ENCODE data around the gene DIRAS1.
"Not testable (repeated sequence)": the region's sequence is repeated elsewhere in the genome, so short reads cannot be mapped to it uniquely, and the experiment has no call there.

DIRAS1 gene

GRCh38 chr19:2703691-2704216, 17.4 kb downstream of the DIRAS1 start:
- DNase-seq: no peak

- DNase-seq: no peak
Measured at GRCh38 chr19:2703077-2703437, 18.1 kb downstream of the DIRAS1 start.

- DNase-seq: peak; percentile 96
Measured at GRCh38 chr19:2702170-2703076, 18.7 kb downstream of the DIRAS1 start, which contains the start of gene GNG7. TSS of gene GNG7 (minus strand) at chr19:2702694. CDS start at chr19:2520688, 182,006 bp downstream.

GRCh38 chr19:2701361-2702169, 19.6 kb downstream of the DIRAS1 start:
- DNase-seq: no peak

DNA sequence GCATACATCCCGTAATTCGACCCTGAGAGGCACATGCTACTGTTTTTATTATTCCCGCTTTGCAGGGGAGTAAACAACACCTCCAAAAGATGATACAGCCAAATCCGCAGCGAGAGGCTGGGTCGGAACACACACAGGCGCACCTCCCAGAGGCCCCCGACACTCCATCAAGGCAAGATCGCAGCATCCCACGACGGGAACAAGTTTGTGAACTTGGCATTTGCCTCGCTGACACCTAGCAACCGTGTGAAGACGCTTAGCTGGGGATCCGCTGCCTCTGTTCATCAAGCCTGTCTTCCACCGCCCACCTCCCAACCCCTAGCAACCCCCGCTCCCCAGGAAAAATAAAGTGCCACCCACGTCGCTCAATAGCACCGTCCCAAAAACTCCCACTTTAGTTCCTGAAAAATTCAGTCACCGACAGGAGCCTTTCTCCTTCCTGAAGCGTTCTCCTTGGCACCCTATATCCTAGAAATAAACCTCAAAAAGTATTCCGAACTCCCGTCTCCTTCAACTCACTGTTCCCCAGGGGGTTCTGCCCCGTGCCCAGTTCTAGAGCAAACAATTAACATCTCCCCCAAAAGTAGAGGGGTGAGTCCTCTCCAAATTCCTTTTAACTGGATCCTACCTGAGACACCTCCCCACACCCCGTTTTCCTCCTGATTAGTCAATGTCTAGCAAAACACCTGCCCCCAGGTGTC, 20.4 kb downstream of the DIRAS1 start:
- no peak for DNase-seq

GRCh38 chr19:2699413-2700140, 21.6 kb downstream of the DIRAS1 start:
- DNase-seq: no peak

DNA sequence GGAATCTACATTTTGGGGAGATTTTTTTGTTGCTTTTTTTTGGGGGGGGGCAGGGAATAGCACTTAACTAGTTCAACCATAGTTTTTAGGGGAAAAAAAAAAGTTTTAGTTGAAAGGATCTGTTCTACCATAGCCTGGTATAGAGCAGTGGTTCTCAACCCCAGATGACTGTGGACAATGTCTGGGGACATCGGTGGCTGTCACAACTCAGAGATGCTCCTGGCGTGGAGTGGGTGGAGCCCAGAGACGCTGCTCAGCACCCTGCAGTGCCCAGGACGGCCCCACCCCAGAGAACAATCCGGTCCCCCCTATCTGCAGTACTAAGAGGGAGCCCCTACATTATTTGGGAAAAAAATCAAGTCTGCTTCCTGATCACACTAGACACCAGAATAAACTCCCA, 27.0 kb downstream of the DIRAS1 start:
- DNase-seq: no peak

GRCh38 chr19:2693492-2694160, 27.5 kb downstream of the DIRAS1 start:
- no peak for DNase-seq

DNA sequence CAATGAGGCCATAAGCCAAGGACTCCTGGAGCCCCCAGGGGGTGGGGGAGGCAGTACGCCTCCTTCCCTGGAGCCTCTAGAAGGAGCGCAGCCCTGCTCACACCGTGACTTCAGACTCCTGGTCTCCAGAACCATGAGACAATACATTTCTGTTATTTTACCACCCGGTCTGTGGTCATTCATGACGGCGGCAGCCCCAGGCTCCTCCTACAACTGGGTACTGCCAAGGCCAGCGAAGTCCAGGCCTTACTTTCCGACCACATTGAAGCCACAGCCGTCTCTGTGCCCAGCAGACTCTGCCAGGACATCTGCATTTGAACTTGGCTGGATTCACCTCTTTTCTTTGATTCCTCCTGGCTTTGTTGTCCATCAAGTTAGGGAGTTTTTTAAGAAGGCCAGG, 29.2 kb downstream of the DIRAS1 start:
- DNase-seq: no peak

GRCh38 chr19:2690856-2691255, 30.3 kb downstream of the DIRAS1 start:
- no peak for DNase-seq

DNA sequence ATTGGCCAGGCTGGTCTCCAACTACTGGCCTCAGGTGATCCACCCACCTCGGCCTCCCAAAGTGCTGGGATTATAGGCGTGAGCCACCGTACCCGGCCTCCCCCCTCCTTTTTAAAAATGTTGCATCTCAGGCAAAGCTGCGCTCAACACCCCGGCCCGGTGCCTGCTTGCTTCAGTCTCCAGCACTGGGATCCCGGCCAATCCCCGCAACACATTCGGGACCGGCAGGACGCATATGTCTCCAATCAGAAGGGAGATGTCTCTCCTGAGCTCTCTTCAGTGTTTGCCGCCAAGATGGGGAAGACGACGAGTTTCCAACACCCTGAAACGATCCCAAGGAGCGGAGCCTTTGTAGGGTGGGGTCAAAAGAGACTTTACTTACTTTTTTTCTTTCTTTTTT, 34.8 kb downstream of the DIRAS1 start:
- DNase-seq: no peak

GRCh38 chr19:2685204-2685704, 35.9 kb downstream of the DIRAS1 start:
- DNase-seq: no peak

- DNase-seq: no peak
Measured at GRCh38 chr19:2683430-2684003, 37.7 kb downstream of the DIRAS1 start.

DNA sequence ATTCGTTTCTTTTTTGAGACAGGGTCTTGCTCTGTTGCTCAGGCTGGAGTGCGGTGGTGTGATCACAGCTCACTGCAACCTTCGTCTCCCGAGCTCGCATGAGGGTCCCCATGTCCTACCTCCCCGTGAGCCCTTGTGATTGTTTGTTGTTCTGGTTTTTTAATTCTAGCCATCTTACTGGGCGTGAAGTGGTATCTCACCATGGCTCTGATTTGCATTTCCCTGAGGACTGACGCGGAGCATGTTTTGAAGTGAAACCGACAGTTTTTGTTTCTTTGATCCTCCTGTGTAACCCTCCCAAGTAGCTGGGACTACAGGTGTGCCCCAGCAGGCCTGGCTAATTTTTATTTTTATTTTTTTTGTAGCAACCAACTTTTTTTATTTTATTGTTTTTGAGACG, 40.4 kb downstream of the DIRAS1 start:
- DNase-seq: no peak

GRCh38 chr19:2679439-2679838, 41.7 kb downstream of the DIRAS1 start:
- DNase-seq: no peak

- DNase-seq: not testable (repeated sequence)
Measured at GRCh38 chr19:2678948-2679347, 42.2 kb downstream of the DIRAS1 start.

DNA sequence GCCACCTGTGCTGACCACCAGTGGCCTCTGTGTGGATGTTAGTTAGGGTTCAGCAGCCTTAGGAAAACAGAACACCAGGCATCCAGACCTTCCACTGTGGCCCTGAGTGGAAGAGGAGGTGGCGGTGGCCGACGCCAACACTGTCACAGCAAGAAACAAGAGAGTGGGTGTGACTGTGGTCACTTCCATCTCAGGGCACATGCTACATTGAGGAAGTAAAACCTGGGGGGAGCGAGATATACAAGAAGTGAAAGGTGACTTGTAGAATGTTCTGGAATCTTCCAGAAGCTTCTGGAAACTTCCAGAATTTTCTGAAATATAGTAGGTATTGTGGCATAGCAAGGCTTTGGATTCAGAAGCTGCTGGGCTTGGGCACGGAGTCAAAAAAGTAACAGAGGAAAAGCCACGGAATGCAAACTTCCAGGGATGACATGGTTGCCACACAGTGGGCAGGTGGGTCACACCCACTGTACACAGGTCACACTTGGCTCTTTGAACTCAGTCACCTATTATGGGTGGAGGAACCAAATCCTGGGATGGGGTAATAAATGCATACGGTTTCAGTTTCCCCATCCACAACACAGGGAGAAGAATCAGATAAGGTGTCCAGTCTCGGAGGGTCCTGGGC, 43.0 kb downstream of the DIRAS1 start:
- DNase-seq: no peak

GRCh38 chr19:2676823-2677222, 44.3 kb downstream of the DIRAS1 start:
- no peak for DNase-seq

- no peak for DNase-seq
Measured at GRCh38 chr19:2675892-2676291, 45.3 kb downstream of the DIRAS1 start.

DNA sequence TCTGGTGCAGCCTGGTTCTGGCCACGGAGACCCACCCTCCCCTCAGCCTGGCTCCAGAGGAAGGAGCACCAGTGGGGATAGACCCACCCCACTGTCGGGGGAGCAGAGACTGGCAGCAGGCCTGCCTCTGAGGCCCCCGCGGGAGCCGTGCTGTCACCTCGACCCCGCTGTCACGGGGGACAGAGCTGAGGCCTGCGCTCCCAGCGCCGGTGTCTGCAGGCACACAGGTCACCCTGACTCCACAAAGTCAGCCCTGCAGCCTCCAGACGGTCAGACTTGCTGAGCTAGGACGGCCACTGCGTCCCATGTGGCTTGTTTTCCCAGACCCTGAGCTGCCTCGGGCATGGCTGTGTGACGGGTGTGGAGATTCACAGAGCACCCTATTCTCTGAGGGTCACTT, 51.0 kb downstream of the DIRAS1 start:
- DNase-seq: no peak
